NCI-H2196 (cell line): ENCODE results near the gene PEX11G.

Experiments
- DNase-seq: peaks from one replicate; lab custom pipeline; 2025; ENCODE audit not compliant: unreplicated experiment; lab: John Stamatoyannopoulos, UW

PEX11G gene

GRCh38 chr19:7522072-7522922 is 33.5 kb upstream of the PEX11G start, which contains the start of gene MCOLN1:
MCOLN1 (plus strand) TSS chr19:7522624; CDS start chr19:7522751, 127 bp downstream.
- peak; percentile 99 for DNase-seq

DNA sequence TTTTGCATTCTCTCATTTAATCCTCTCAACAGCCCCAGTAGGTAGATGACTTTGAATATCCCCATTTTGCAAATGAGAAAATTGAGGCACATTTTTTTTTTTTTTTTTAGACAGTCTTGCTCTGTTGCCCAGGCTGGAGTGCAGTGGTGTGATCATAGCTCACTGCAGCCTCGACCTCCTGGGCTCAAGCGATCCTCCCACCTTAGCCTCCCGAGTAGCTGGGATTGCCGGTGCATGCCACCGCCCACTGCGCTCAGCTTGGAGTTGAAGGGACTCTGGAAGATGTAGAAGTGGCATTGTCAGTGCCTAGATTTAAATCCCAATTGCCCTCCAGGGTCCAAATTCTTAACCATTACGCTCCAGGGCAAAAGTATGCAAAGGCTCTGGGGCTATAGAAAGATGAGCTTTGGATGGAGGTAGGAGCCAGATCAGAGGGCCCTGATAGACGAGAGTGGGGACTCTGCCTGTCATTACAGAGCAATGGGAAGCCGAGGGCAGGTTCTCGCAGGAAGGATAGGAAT is 32.8 kb upstream of the PEX11G start:
- DNase-seq, result no peak

DNA sequence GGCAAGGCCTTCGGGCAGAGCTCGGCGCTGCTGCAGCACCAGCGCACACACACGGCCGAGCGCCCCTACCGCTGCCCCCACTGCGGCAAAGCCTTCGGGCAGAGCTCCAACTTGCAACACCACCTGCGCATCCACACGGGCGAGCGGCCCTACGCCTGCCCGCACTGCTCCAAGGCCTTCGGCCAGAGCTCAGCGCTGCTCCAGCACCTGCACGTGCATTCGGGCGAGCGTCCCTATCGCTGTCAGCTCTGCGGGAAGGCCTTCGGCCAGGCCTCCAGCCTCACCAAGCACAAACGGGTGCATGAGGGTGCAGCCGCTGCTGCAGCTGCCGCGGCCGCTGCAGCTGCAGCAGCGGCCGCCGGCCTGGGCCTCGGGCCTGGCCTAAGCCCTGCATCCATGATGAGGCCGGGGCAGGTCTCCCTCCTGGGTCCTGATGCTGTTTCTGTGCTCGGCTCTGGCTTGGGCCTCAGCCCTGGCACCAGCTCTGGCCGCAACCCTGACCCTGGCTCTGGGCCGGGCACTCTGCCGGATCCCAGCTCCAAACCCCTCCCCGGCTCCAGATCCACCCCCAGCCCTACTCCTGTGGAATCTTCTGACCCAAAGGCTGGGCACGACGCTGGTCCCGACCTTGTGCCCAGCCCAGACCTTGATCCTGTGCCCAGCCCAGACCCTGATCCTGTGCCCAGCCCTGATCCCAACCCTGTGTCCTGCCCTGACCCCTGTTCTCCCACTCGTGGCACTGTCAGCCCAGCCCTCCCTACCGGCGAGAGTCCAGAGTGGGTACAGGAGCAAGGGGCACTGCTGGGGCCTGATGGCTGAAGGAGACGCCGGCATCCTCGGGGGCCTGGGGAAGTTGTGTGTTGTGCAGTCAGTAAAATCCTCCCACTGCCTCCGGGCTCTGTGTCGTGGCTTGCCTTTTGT is 31.6 kb upstream of the PEX11G start:
- no peak for DNase-seq

- DNase-seq, result no peak
Measured at GRCh38 chr19:7519361-7520130, 30.7 kb upstream of the PEX11G start.

GRCh38 chr19:7516878-7517277 is 28.0 kb upstream of the PEX11G start:
- no peak for DNase-seq

- no peak for DNase-seq
Measured at GRCh38 chr19:7516333-7516732, 27.5 kb upstream of the PEX11G start.

DNA sequence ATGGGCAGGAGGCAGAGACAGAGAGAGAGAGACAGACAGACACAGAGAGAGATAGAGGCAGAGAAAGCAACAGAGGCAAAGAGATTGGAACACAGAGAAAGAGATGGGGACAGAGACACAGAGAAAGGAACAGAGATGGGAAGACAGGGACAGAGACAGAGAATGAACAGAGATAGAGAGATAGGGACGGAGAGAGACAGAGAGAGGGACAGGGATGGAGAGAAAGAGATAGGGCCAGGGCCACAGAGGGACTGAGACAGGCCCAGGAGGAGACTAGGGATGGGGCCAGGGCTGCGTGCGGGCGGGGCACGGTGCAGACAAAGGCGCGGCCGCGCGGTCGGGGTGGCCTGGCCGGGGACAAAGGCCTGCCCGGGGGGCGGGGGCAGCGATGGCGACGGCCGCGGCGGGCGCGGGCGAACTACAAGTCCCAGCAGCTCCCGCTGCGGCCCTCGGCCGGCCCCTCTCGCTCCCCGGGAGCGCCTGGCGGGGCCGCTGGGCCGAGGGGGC is 26.9 kb upstream of the PEX11G start, which contains the start of gene ZNF358:
TSS of gene ZNF358 (plus strand) at position 459 of the 507 bp plus-strand sequence. CDS start 3,140 bp downstream, outside the sequence.
- peak; percentile 80 for DNase-seq

DNA sequence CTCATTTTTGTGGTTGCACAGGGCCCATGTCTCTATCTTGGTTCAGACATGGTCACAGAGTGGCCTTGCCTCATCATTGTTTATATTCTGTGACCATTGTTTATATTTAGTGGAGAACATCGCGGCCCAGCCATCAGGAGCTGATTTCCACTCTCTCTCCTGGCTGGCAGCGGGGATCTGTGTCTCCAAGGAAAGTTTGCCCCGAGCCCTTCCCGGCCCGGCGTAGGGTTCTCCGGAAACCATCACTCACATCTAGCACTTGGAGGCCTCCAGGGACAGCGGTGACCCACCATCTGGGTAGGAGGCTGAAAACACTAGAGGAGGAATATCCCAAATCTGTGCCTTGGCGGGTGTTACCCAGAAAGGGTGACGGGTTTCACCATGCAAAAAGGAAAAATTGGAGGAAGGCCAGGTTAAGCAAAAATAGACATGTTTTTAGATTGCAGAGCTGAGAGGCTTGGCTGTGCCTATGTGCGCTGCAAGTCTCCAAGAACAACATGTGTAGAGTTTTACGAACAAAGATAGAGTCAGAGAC is 26.3 kb upstream of the PEX11G start:
- DNase-seq, result no peak

DNA sequence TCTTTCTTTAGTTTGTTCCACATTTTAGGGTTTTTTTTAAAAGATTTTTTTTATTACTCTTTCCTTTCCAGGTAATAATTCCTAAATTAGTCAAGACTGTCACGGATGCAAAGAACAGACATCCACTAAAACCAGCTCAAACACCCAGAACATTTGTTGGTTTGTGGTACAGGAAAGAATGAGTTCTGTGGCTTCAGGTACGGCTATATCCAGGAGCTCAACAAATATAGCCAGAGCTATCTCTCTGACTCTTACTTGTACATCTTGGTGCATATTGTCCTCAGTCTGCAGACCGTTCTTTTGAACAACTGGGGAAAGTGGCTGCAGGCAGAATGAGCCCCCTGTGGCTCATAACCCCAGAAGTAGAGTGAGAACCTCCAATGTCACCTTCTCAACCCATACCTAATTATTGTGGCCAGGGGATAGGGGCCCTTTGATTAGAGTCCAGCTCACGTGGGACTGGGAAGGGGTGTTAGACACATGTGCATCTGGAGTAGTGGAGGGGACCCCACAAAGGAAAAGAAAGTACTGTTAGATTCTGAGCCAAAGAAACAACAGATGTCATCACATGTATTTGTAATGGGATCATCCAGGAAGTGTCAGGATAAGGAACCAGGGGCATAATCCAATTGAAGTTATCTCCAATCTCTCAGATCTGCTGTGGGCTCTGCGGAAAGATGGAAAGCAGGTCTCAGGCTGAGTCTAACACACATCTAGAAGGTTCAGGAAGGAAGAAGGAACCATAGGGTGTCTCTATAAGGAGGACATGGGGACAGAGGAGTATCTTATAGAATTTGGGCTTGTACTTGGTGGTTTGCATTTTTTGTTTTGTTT is 25.2 kb upstream of the PEX11G start:
- DNase-seq, result no peak

DNA sequence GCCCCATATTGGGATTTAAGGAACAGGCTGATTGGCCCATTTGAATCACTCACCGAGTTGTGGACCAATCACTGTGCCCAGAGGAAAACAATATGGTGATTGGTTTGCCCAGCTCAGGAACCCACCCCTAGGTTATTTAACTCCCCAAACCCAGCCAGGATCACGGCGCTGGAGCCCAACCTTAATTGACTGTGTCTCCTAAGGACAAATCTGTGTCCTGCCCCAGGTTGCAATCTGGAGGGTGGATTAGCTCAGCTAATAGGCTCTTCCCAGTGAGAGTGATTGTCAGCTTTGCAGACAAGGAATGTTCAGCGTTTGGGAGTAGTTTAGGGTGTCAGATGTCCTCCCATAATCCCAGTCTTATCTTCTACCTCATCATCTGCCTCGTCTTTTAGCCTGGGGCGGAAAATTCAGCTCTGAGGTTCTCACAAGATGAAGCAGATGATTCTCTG is 23.6 kb upstream of the PEX11G start:
- no peak for DNase-seq

DNA sequence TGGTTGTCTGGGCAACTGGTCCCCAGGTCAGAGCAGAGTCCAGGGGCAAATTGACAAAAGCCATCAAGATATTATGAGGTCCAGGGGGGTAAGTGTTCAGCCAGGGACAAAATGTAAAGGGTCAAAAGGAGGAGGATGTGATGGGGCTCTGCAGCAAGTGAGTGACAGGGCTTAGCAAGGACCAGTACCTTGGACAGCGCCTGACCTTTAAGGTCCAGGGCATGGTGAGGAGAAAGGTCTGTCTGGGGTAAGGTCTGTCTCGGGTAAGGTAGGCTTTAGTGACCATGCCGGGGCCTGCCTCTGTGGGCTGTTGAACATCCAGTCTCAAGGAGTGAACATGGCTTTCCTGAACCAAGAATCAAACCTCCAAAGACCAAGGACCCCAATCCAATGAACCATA is 20.8 kb upstream of the PEX11G start:
- DNase-seq, result no peak

DNA sequence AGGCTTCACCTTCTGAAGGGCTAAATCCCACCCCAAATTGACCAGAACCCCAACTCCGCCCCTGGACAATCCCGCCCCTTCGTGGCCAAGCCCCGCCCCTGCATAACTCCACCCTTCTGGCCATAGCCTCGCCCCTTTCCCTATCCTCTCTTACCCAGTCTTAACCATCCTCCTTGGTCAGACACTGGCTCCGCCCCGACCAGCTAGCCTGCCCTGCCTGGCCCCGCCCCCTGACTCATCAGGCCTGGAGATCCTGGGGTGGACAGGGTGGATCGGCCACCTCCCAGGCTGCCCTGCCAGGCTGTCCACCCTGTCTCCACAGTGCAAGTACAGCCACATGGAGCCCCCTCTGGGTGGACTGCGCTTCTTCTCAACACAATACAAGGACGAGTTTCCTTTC is 19.0 kb upstream of the PEX11G start:
- peak; percentile 67 for DNase-seq

- peak; percentile 95 for DNase-seq
Measured at GRCh38 chr19:7506385-7507328, 17.8 kb upstream of the PEX11G start.

- DNase-seq, result no peak
Measured at GRCh38 chr19:7505682-7506384, 17.0 kb upstream of the PEX11G start.

- DNase-seq, result peak; percentile 40
Measured at GRCh38 chr19:7505288-7505681, 16.4 kb upstream of the PEX11G start.

DNA sequence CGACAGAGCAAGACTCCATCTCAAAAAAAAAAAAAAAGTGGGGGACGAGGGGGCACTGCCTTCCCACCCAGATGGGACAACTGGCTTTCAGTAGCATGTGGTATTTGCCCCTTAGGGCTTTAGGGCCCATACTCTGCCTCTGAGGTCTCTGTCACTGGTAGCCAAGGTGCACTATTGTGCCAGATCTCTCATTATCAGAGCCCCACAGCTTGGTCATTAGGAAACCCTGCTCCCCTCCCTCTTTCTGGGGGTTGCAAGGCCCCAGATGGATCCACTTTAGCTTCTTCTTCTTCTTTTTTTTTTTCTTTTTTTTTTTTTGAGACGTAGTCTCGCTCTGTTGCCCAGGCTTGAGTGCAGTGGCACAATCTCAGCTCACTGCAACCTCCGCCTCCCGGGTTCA is 15.8 kb upstream of the PEX11G start:
- DNase-seq, result no peak

- DNase-seq, result no peak
Measured at GRCh38 chr19:7502552-7502951, 13.7 kb upstream of the PEX11G start.
